Germinal center (tissue), 1 donor: ENCODE results near the gene SLC5A7.

Experiments
- DNase-seq: peaks from one replicate; pipeline ENCODE4 v3.0.0; 2012; ENCODE audit warnings: mixed read lengths, low spot score

Gene SLC5A7

GRCh38 chr2:107986278-107987217 is at the start of gene SLC5A7:
Gene SLC5A7, plus strand, starts transcription at chr2:107986524. Its CDS starts 1,632 bp downstream, at chr2:107988156.
- no peak for DNase-seq

DNA sequence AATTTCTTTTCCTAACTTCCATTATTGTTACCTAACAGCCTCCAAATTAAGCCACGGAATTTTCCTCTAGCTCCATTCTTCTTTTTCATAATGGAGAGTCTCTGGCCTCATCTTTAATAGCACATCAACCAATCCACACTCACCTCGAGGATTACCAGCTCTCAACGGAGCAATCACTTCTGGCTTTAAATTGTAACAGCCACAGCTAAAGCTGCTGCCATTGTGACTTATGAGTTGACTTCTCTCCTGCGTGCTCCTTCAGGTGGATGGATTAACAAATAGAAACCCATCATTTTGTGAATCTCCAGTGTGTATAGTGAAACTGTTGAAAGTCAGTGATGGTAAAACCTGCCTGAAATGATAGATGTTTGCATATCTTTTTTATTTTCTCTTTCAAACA is 24.9 kb upstream of the SLC5A7 start:
- no peak for DNase-seq

- DNase-seq: no peak
Observed at GRCh38 chr2:107964185-107964584, 22.1 kb upstream of the SLC5A7 start.

GRCh38 chr2:107984707-107985106 is 1.6 kb upstream of the SLC5A7 start:
- DNase-seq: no peak

DNA sequence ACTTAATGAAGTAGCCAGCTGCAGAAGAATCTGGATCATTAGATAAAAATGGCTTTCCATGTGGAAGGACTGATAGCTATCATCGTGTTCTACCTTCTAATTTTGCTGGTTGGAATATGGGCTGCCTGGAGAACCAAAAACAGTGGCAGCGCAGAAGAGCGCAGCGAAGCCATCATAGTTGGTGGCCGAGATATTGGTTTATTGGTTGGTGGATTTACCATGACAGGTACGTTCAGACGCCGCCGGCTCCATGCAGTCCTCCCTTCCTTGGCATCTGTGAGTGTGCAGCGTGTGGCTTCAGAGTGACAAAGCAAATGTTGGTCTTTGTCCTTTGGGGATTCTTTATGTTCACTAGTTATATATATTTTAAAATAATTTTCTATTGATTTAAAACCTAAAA is 1.8 kb downstream of the SLC5A7 start:
- no peak for DNase-seq

DNA sequence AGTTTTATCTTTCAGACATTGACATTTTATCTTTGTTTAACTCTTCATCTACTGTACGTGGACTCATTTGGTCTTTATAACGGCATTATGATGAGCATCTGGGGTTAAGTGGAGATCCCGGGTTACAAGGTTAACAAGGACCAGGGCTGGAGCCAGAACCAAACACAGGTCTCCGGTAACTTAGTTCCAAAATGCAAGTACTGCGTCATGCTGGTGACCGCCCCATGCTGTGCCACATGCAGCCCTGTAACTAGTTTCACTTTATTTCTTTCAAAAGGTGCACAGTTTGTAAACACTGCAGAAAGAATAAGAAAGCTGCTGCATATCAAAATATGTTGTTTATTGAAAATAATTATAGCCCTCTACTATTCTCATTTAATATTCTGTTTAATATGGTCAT is 3.1 kb downstream of the SLC5A7 start:
- DNase-seq: no peak

DNA sequence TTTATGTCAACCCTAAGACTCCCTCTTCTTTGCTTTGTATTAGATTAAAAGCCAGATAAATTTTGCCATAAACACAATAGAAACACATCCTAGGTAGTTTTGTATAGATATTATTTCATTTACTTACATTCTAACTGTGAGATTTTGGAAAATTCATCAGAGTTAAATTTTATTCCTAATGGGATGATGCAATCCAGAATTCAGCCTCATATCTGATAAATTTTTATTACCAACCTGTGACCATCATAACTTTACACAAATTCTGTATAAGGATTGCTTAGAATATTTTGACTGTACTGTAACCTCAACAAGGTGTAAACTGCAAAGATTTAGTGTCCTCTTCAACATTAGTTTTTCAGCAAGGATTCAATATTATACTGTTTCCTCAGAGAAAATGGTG is 4.4 kb downstream of the SLC5A7 start:
- no peak for DNase-seq

- no peak for DNase-seq
Observed at GRCh38 chr2:107992069-107992468, 5.7 kb downstream of the SLC5A7 start.

DNA sequence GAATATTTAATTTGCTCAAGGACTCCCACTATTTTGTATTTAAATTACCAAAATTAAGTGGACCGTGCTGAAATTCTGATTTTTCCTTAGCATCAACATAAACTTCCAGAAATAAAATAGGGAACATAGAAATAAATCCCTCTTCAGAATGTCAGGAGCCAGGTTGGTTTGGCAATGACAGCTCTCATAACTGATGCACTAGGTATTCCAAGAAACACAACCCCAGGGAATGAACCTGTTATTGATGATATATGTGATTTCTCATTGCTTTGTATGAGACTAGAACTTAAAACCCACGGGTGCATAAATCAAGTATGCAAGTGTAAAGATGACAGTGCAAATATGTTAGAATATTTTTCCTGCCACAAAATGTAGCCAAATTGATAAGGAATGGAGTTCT is 12.8 kb downstream of the SLC5A7 start:
- no peak for DNase-seq

- no peak for DNase-seq
Observed at GRCh38 chr2:108010912-108011591, 24.7 kb downstream of the SLC5A7 start.

- DNase-seq: no peak
Observed at GRCh38 chr2:108013305-108013704, 27.0 kb downstream of the SLC5A7 start.

DNA sequence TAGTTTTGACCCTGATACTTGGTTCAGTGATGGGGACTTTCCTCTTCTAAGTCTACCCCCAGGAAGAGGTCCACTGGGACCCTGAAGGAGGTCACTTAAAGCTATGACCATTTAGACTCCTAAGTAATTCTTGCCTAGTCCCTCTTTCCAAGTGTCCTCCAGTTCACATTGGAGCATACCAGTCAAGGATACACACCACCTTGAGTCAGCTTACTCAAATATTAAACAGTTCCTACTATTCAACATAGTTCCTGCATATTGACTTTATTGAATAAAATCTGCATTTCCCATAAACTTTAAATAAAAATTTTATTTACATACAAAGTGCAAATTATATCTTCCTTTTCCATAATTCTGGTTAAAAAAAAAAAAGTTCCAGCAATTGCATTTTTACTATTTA is 36.3 kb downstream of the SLC5A7 start:
- no peak for DNase-seq

DNA sequence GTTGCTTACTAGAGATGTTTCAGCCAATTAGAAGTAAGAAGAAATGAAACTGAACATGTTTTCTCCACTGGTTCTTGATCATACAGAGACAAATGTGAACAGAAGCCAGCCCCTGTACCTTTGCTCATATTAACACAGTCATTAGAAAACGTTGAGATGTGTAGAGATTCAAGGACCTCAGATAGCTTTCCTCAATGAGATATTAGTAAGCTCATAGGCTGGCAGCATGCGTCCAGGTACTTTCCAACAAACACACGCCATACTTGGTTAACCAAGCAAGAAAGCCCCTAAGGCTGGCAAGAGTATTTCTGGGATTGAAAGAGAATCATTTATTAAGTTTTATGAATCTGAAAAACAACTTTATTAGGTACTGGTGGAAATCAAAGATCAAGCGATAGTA is 37.5 kb downstream of the SLC5A7 start:
- no peak for DNase-seq

DNA sequence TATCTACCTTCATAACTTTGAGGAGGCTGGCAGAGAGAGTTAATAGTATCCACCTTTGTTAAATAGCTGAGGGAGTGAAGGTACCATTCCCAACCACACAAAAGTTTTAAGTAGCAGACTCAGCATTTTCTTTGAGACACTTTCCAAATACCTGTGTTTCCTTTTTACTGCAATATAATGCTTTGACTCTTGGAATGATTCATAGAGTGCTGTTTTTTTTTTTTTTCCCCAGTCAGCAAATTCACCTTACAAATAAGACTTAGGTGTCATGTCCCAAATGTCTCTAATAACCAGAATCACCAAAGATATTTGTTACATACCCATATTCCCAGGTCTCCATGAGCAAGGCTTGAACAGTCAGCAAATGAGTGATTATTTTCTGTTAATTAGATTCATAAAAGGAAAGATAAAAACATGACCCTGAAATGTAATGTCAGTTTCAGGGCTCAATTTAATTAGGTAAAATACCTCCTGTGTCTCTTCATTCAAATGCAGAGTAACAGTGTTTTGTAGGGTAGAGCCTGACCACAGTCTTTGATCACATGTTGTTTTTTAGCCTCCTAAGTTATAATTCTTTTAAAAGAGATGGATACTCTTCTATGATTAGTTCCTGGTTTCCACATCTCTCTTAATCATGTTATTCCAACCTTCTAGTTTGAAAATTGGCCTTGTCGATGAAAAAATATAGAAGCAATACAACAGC is 39.9 kb downstream of the SLC5A7 start:
- no peak for DNase-seq

- DNase-seq: no peak
Observed at GRCh38 chr2:108029496-108029895, 43.2 kb downstream of the SLC5A7 start.

DNA sequence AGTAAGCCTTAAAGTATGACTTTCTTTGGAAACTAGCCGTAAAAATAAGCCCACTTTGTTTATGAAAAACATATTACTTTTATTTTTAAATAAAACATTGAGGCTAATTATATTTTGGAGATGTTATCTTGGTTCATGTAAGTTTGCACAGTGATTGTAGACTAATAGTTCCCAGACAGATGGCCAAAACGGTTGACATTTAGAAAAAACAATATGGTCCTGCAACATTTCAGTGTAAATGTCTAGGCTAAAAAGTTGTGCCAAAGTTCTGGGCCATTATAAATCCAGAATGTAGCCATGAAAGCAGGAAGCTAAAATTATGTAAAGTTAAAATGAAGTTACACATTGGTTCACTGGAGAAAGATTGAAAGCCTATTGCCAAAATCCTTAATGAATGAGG is 43.6 kb downstream of the SLC5A7 start:
- no peak for DNase-seq

GRCh38 chr2:108031471-108031941 is 45.2 kb downstream of the SLC5A7 start:
- no peak for DNase-seq

- no peak for DNase-seq
Observed at GRCh38 chr2:108034843-108035242, 48.5 kb downstream of the SLC5A7 start.

GRCh38 chr2:108048752-108049151 is 62.4 kb downstream of the SLC5A7 start:
- no peak for DNase-seq

GRCh38 chr2:108058576-108059137 is 72.3 kb downstream of the SLC5A7 start:
- no peak for DNase-seq

DNA sequence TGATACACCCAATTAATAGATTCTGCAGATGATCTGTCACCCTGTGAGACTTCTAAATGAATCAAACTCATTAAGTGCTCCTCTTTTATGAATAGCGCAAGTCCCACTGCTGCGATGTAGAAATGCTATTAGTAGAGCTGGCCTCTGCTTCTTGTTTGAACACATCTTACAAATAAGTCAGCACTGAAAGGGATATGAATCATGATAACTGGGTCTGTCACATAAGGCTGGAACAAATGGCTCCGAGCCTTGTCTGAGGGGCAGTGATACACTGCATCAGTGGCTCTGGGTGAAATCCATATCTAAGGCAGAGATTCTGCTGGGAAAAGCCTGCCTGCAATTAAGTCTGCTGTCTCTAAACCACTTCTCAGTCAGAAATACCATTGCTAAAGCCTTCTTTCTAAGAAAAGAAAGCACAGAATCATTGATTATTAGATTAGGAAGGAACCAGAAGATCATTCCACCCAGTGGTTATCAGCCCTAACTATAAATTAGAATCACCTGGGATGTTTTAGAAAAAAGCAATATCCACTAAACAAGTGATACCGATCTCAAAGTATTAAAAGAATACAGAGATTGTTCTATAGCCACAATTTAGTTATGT is 75.2 kb downstream of the SLC5A7 start:
- DNase-seq: no peak
